22Rv1 (cell line): Measurements from ENCODE around the gene DZIP3.

Experiments used
- CTCF ChIP-seq: fragments of 450-650 bp; IDR thresholded peaks from 2 replicates; pipeline ENCODE4 v1.5.1; 2017; ENCODE audit warnings: mild to moderate bottlenecking
- ZFX ChIP-seq: fragments of 450-650 bp; IDR thresholded peaks from 2 replicates; pipeline ENCODE4 v1.6.1; 2017; ENCODE audit warnings: antibody characterized with exemption, borderline replicate concordance

- TF ChIP-seq CTCF (no peak), ZFX (no peak)
Observed at GRCh38 chr3:108608750-108609149, 19.2 kb downstream of the DZIP3 start.
